KMS-11 (cell line): ENCODE measurements around the gene RIMS1.

ENCODE experiments used
- H2AFZ ChIP-seq: fragments of 200-600 bp; sonication (generic); 2 replicates; pipeline ENCODE4 v1.6.1; 2016; ENCODE audit warnings: antibody characterized with exemption, mixed run types, low read depth
- H3K27ac ChIP-seq: fragments of 200-600 bp; sonication (generic); 2 replicates; pipeline ENCODE4 v1.6.1; 2016; ENCODE audit warnings: mild to moderate bottlenecking, mixed run types
- H3K27me3 ChIP-seq: fragments of 200-600 bp; sonication (generic); 2 replicates; pipeline ENCODE4 v1.6.1; 2017; ENCODE audit warnings: mild to moderate bottlenecking, low read depth, mixed run types, moderate library complexity; ENCODE audit not compliant: insufficient read depth
- H3K36me3 ChIP-seq: fragments of 200-600 bp; sonication (generic); 2 replicates; pipeline ENCODE4 v1.6.1; 2017; ENCODE audit warnings: mild to moderate bottlenecking, mixed run types; ENCODE audit not compliant: insufficient read depth
- H3K4me1 ChIP-seq: fragments of 200-600 bp; sonication (generic); 2 replicates; pipeline ENCODE4 v1.6.1; 2016; ENCODE audit warnings: mild to moderate bottlenecking, low read depth, mixed run types; ENCODE audit not compliant: poor library complexity, severe bottlenecking
- H3K4me2 ChIP-seq: fragments of 200-600 bp; sonication (generic); 2 replicates; pipeline ENCODE4 v1.7.0; 2016; ENCODE audit warnings: mild to moderate bottlenecking, mixed run types
- H3K4me3 ChIP-seq: fragments of 200-600 bp; sonication (generic); IDR thresholded peaks from 2 replicates; pipeline ENCODE4 v1.6.1; 2017; ENCODE audit warnings: low read depth, low read length, mixed read lengths; ENCODE audit not compliant: insufficient read depth
- H3K79me2 ChIP-seq: fragments of 200-600 bp; sonication (generic); 2 replicates; pipeline ENCODE4 v1.6.1; 2016; ENCODE audit warnings: low read depth, mixed run types; ENCODE audit not compliant: insufficient read depth
- H3K9ac ChIP-seq: fragments of 200-600 bp; sonication (generic); 2 replicates; pipeline ENCODE4 v1.6.1; 2016; ENCODE audit warnings: mild to moderate bottlenecking, mixed run types
- H4K20me1 ChIP-seq: fragments of 200-600 bp; sonication (generic); 2 replicates; pipeline ENCODE4 v1.6.1; 2016; ENCODE audit warnings: mild to moderate bottlenecking, mixed run types; ENCODE audit not compliant: insufficient read depth
- TF ChIP-seq, protein P1 (sequence below): fragments of 200-600 bp; sonication (generic); conservative IDR thresholded peaks from 2 replicates; pipeline ENCODE4 v1.6.1; 2017; ENCODE audit warnings: low read depth, mild to moderate bottlenecking, antibody characterized with exemption, low read length, moderate library complexity, mixed read lengths

Gene RIMS1

GRCh38 chr6:72382602-72383529 is 496.5 kb downstream of the RIMS1 start:
- no peak overlapping the region for H3K4me3 ChIP-seq
- H2AFZ ChIP-seq, result no peak overlapping the region
- no peaks in the 10 kb centered on the region for H3K79me2 ChIP-seq
- H3K4me2 ChIP-seq, result no peak overlapping the region
- TF ChIP-seq, protein P1, sequence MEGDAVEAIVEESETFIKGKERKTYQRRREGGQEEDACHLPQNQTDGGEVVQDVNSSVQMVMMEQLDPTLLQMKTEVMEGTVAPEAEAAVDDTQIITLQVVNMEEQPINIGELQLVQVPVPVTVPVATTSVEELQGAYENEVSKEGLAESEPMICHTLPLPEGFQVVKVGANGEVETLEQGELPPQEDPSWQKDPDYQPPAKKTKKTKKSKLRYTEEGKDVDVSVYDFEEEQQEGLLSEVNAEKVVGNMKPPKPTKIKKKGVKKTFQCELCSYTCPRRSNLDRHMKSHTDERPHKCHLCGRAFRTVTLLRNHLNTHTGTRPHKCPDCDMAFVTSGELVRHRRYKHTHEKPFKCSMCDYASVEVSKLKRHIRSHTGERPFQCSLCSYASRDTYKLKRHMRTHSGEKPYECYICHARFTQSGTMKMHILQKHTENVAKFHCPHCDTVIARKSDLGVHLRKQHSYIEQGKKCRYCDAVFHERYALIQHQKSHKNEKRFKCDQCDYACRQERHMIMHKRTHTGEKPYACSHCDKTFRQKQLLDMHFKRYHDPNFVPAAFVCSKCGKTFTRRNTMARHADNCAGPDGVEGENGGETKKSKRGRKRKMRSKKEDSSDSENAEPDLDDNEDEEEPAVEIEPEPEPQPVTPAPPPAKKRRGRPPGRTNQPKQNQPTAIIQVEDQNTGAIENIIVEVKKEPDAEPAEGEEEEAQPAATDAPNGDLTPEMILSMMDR, result no peak
- H4K20me1 ChIP-seq, result no peaks in the 10 kb centered on the region
- H3K27me3 ChIP-seq, result no peaks in the 10 kb centered on the region
- no peak overlapping the region for H3K9ac ChIP-seq
- H3K36me3 ChIP-seq, result no peaks in the 10 kb centered on the region
- no peak overlapping the region for H3K27ac ChIP-seq
- H3K4me1 ChIP-seq, result no peaks in the 10 kb centered on the region

GRCh38 chr6:72386324-72386723 is 500.0 kb downstream of the RIMS1 start:
- Histone ChIP-seq H3K4me3 (no peak overlapping the region), H3K9ac (no peak overlapping the region), H3K27me3 (no peaks in the 10 kb centered on the region), H3K36me3 (no peaks in the 10 kb centered on the region), H2AFZ (no peak overlapping the region), H3K79me2 (no peaks in the 10 kb centered on the region), H4K20me1 (no peaks in the 10 kb centered on the region), H3K27ac (no peak overlapping the region), H3K4me2 (no peak overlapping the region), H3K4me1 (no peaks in the 10 kb centered on the region)
- TF ChIP-seq, protein P1, result no peak

DNA sequence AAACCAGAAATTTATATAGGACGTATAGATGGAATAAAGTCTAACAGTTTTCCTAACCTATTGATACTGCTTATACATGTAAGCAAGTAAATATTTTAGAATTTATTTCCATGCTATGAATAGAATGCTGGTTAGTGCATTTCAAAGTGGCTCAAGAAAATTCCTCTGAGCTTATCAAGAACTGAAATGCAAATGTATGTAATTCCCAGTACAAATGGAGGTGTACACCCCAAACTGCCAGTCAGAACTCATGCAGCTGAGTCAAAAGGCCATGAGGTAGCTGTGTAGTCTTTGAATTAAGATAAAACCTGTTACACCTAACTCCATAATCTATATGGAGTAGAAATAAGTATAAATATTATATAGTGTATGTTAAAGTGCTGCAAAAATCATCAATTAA is 503.3 kb downstream of the RIMS1 start:
- H3K4me1 ChIP-seq, result no peaks in the 10 kb centered on the region
- TF ChIP-seq, protein P1, result no peak
- no peaks in the 10 kb centered on the region for H3K79me2 ChIP-seq
- H3K27ac ChIP-seq, result no peak overlapping the region
- H3K9ac ChIP-seq, result no peak overlapping the region
- no peaks in the 10 kb centered on the region for H3K36me3 ChIP-seq
- no peaks in the 10 kb centered on the region for H3K27me3 ChIP-seq
- H2AFZ ChIP-seq, result no peak overlapping the region
- no peaks in the 10 kb centered on the region for H4K20me1 ChIP-seq
- H3K4me3 ChIP-seq, result no peak overlapping the region
- H3K4me2 ChIP-seq, result no peak overlapping the region

DNA sequence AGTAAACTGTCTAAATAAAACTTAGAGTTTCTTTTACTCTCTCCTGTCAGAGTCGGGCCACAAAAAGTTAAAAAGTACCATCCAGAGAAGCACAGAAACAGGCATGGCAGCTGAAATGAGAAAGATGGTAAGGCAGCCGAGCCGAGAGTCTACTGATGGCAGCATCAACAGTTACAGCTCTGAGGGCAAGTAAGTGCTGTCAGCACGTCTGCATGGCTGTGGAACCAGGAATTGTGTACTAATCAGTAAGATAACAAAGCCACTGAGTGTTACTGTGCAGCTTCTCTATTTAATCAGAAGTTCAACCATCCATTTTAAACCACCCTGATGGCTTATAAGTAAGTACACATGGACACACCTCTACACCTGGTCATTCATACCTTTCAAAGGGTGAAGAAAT is 504.2 kb downstream of the RIMS1 start:
- Histone ChIP-seq H3K4me1 (no peaks in the 10 kb centered on the region), H3K27ac (no peak overlapping the region), H3K4me3 (no peak overlapping the region), H3K79me2 (no peaks in the 10 kb centered on the region), H3K9ac (no peak overlapping the region), H4K20me1 (no peaks in the 10 kb centered on the region), H3K36me3 (no peaks in the 10 kb centered on the region), H3K4me2 (no peak overlapping the region), H3K27me3 (no peaks in the 10 kb centered on the region), H2AFZ (no peak overlapping the region)
- TF ChIP-seq, protein P1, result no peak
